Occipital lobe (tissue), 2 donors: ENCODE measurements around the gene S100A2. TPM values are rescaled to one million over a fixed set of nuclear protein-coding genes. Genes with fewer than 3 reads are reported as not detected.

ENCODE experiments used
- DNase-seq: peaks from one replicate; lab custom pipeline; 2025; lab: John Stamatoyannopoulos, UW
- total RNA-seq: library from RNA; depleted of rRNA; stranded (reverse); fragments of >200 nt; gene quantifications from one replicate; pipeline ENCODE4 v1.2.3, GENCODE V29; 2014

S100A2 gene
- not detected for total RNA-seq

GRCh38 chr1:153565529-153566374, at the start of gene S100A2:
TSS of gene S100A2 (minus strand) at chr1:153565844. CDS start at chr1:153563877, 1,967 bp downstream.
- no peak for DNase-seq

- DNase-seq = no peak
Measured at GRCh38 chr1:153615406-153615805, 49.8 kb upstream of the S100A2 start.

- no peak for DNase-seq
Measured at GRCh38 chr1:153614906-153615305, 49.3 kb upstream of the S100A2 start.

GRCh38 chr1:153614189-153614900, 48.7 kb upstream of the S100A2 start:
- no peak for DNase-seq

- DNase-seq = no peak
Measured at GRCh38 chr1:153613406-153613805, 47.8 kb upstream of the S100A2 start.

GRCh38 chr1:153612755-153613331, 47.2 kb upstream of the S100A2 start, which contains the start of gene S100A16:
TSS of gene S100A16 (minus strand) at chr1:153613137. CDS start at chr1:153608151, 4,986 bp downstream.
- no peak for DNase-seq

- DNase-seq = no peak
Measured at GRCh38 chr1:153612111-153612754, 46.6 kb upstream of the S100A2 start.

- DNase-seq = no peak
Measured at GRCh38 chr1:153611356-153611755, 45.7 kb upstream of the S100A2 start.

- DNase-seq = no peak
Measured at GRCh38 chr1:153610811-153611301, 45.2 kb upstream of the S100A2 start.

GRCh38 chr1:153610334-153610733, 44.7 kb upstream of the S100A2 start:
- DNase-seq = no peak

- DNase-seq = no peak
Measured at GRCh38 chr1:153609585-153609907, 43.9 kb upstream of the S100A2 start.

GRCh38 chr1:153608742-153609584, 43.3 kb upstream of the S100A2 start:
- DNase-seq = peak; percentile 69

- no peak for DNase-seq
Measured at GRCh38 chr1:153608089-153608682, 42.5 kb upstream of the S100A2 start.

GRCh38 chr1:153607381-153607780, 41.7 kb upstream of the S100A2 start:
- DNase-seq = no peak

GRCh38 chr1:153606194-153606593, 40.5 kb upstream of the S100A2 start:
- DNase-seq = no peak

GRCh38 chr1:153602749-153603148, 37.1 kb upstream of the S100A2 start:
- no peak for DNase-seq

- no peak for DNase-seq
Measured at GRCh38 chr1:153599847-153600246, 34.2 kb upstream of the S100A2 start.

- no peak for DNase-seq
Measured at GRCh38 chr1:153598309-153599172, 32.9 kb upstream of the S100A2 start.

- no peak for DNase-seq
Measured at GRCh38 chr1:153597206-153597605, 31.6 kb upstream of the S100A2 start.
